Common myeloid progenitor, CD34-positive (primary cell): ENCODE measurements around the gene CAMTA1.

Experiments used
- CTCF ChIA-PET: fragments of 350-600 bp; sonication (Branson Sonifier 250); formaldehyde crosslinking; loops from one replicate; lab custom pipeline; 2021; ENCODE audit warnings: antibody characterized with exemption; lab: Charles Lee
- POLR2A ChIA-PET: fragments of 350-600 bp; sonication (Branson Sonifier 250); formaldehyde crosslinking; loops from one replicate; lab custom pipeline; 2021; ENCODE audit warnings: antibody characterized with exemption; lab: Charles Lee
- DNase-seq, 3 donors: peaks; one replicate each; pipeline versions ENCODE4 v3.0.0 to v3.0.0-alpha.2; 2013
- H3K27ac ChIP-seq, 2 experiments: 1 replicate in 1 of 2; 2 replicates in 1 of 2; pipeline ENCODE4 v1.7.0; 2013; ENCODE audit warnings: inconsistent platforms in 2 of 2, low read length in 2 of 2, mild to moderate bottlenecking in 2 of 2, low read depth in 1 of 2, moderate library complexity in 1 of 2; ENCODE audit not compliant: severe bottlenecking in 2 of 2, insufficient read depth in 1 of 2, poor library complexity in 1 of 2
- H3K27me3 ChIP-seq, 5 experiments: replicated peaks in 2 of 5; 1 replicate in 3 of 5; 2 replicates in 2 of 5; pipeline versions ENCODE4 v1.6.1 to v1.7.0; 2013; ENCODE audit warnings: low read length in 4 of 5, mild to moderate bottlenecking in 2 of 5, moderate library complexity in 2 of 5, inconsistent platforms in 1 of 5; ENCODE audit not compliant: insufficient read depth in 5 of 5, control insufficient read depth in 4 of 5
- H3K36me3 ChIP-seq, 4 experiments: 1 replicate in 2 of 4; 2 replicates in 2 of 4; pipeline versions ENCODE4 v1.6.1 to v1.7.0; 2013; ENCODE audit warnings: low read length in 3 of 4, control low read depth in 1 of 4, mild to moderate bottlenecking in 1 of 4; ENCODE audit not compliant: control insufficient read depth in 4 of 4, insufficient read depth in 4 of 4
- H3K4me1 ChIP-seq, 4 experiments: 1 replicate in 3 of 4; 2 replicates in 1 of 4; pipeline versions ENCODE4 v1.6.1 to v1.7.1; 2013; ENCODE audit warnings: low read length in 3 of 4, mild to moderate bottlenecking in 3 of 4, control low read depth in 1 of 4, inconsistent platforms in 1 of 4, moderate library complexity in 1 of 4; ENCODE audit not compliant: control insufficient read depth in 4 of 4, insufficient read depth in 4 of 4; ENCODE audit errors: control extremely low read depth in 1 of 4
- H3K4me3 ChIP-seq, 7 experiments: 1 replicate in 4 of 7; 2 replicates in 3 of 7; pipeline versions ENCODE4 v1.5.1 to v1.7.0; 2013; ENCODE audit warnings: mild to moderate bottlenecking in 7 of 7, low read length in 6 of 7, moderate library complexity in 6 of 7, inconsistent platforms in 2 of 7, low read depth in 2 of 7, control low read depth in 1 of 7; ENCODE audit not compliant: insufficient read depth in 4 of 7, control insufficient read depth in 1 of 7; ENCODE audit errors: extremely low read depth in 1 of 7
- H3K9me3 ChIP-seq, 5 experiments: 1 replicate in 4 of 5; 2 replicates in 1 of 5; pipeline versions ENCODE4 v1.6.1 to v1.7.1; 2013; ENCODE audit warnings: low read length in 4 of 5, mild to moderate bottlenecking in 2 of 5, inconsistent platforms in 1 of 5, low read depth in 1 of 5, moderate library complexity in 1 of 5; ENCODE audit not compliant: control insufficient read depth in 4 of 5, insufficient read depth in 2 of 5; ENCODE audit errors: control extremely low read depth in 1 of 5
- WGBS: methylation state at CpG from one replicate; pipeline ENCODE4 v1.1.5; 2013; ENCODE audit not compliant: insufficient coverage; 5-methylcytosine and 5-hydroxymethylcytosine counted together

CAMTA1 gene

DNA sequence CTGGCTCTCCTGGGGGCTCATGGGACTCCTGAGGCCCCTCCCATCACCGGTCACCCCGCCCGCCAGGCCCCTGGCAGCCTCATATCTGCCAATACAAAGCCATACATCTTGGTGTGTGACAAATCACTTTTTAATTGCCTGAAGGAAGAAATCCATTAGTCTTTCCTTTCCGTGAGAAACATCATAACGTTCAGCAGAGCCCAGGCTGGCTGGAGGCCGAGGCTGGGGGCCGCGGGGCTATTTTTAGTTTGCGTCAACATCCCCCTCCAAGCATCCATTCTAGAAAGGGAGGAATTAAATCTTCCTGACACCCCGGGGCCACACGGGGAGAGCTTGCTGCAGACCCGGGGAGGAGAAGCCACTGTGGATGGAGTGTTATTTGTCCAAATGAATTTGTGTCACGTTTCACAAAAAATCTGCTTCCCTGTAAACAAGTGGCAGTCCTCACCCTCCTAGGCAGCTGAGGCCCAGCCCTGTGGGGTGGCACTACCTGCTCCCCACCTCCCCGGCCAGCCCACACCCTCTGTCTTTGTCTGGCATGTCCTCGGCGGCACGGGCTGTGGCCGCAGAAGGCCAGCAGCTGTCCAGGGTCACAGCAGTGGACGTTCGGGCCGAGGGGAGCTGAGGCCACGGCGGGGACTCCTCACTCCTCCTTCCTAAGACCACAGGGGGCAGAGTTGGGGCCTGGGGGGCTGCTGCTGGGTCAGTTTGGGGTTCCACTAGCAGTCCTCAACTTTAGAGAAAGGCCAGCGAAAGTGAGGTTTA is 749.0 kb downstream of the CAMTA1 start:
- H3K27ac ChIP-seq: no peak overlapping the region
- no peak for DNase-seq
- ChIA-PET POLR2A (no interaction called here), CTCF (no interaction called here)
- WGBS: 37% methylated on average over 4 of the region's 24 CpGs
- H3K36me3 ChIP-seq: no peaks in the 10 kb centered on the region
- H3K4me1 ChIP-seq: peaks cover 0 to 30% (median 16%) of the 10 kb centered on the region in 4 experiments
- H3K4me3 ChIP-seq: no peak overlapping the region
- no peaks in the 10 kb centered on the region for H3K27me3 ChIP-seq
- H3K9me3 ChIP-seq: no peaks in the 10 kb centered on the region

GRCh38 chr1:7535016-7535415 is 749.8 kb downstream of the CAMTA1 start:
- no peak for DNase-seq
- Histone ChIP-seq H3K27ac (no peak overlapping the region), H3K4me3 (no peak overlapping the region), H3K9me3 (no peaks in the 10 kb centered on the region), H3K4me1 (peaks cover 0 to 30% (median 16%) of the 10 kb centered on the region in 4 experiments), H3K36me3 (no peaks in the 10 kb centered on the region), H3K27me3 (no peaks in the 10 kb centered on the region)
- WGBS: 74% methylated on average over 10 of the region's 11 CpGs
- ChIA-PET CTCF (no interaction called here), POLR2A (no interaction called here)

DNA sequence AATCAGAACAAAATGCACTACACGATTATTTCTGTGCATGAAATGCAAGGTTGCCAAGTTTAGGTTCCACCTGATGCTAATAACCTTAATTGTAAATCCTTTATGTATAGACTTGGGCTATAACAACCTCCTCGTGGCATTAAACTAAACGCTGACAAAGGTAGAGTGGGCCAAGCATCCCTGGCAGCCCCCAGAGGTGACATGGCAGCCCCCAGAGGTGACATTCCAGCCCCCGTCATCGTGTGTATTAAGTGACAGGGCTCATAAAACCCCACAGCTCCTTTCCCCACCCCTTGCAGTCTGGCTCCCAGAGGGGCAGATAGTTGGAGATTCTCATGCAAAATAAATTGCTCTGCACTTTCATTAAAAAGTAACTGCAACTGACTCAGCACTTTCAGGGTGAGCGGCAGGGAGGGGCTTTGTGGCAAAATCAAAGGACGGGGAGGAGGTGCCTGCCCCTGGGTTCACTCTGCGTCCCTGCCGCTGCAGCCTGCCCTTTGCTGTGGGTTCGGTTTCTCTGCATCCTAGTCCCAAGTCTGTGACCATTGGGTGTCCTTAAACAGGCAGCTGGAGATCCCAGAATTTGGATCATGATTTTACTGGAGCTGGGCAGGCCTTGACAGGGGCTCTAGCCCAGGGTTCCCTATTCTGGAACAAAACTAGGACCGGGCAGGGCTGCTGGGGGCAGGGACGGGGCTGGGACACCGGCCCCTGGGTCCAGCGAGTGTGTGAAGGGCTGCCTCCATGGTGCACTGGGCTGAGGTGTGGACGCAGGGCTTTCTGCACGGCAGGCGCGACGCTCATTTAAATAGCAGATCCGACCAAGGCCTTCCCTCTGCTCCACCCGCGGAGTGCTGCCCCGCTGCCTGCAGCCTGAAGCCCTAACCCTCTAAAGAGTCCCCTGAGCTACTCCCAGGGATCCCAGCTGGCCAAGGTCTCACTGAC is 751.0 kb downstream of the CAMTA1 start:
- Histone ChIP-seq H3K4me3 (no peak overlapping the region), H3K36me3 (no peaks in the 10 kb centered on the region), H3K27ac (no peak overlapping the region), H3K9me3 (no peaks in the 10 kb centered on the region), H3K4me1 (peaks cover 0 to 30% (median 16%) of the 10 kb centered on the region in 4 experiments), H3K27me3 (no peaks in the 10 kb centered on the region)
- 68% methylated on average over 19 of the region's 23 CpGs for WGBS
- POLR2A ChIA-PET: no interaction called here
- CTCF ChIA-PET: interaction anchor here (1.1 kb wide), 1 partner anchor 10 kb away, joined by 4 read pairs; no protein-coding TSS in a partner anchor
- peak; percentile 39 to 77 (median 73) for DNase-seq

GRCh38 chr1:7536891-7537591 is 751.8 kb downstream of the CAMTA1 start:
- H3K36me3 ChIP-seq: no peaks in the 10 kb centered on the region
- WGBS: 92% methylated on average over 9 of the region's 20 CpGs
- DNase-seq: no peak
- peaks cover 0 to 2% (median 0%) of the 10 kb centered on the region in 5 experiments for H3K27me3 ChIP-seq
- peaks cover 0 to 30% (median 16%) of the 10 kb centered on the region in 4 experiments for H3K4me1 ChIP-seq
- CTCF ChIA-PET: interaction anchor here (1.5 to 2.3 kb wide), 2 partner anchors 9 to 83 kb away, joined by 3 to 7 read pairs; no protein-coding TSS in a partner anchor
- no peak overlapping the region for H3K27ac ChIP-seq
- H3K9me3 ChIP-seq: no peaks in the 10 kb centered on the region
- H3K4me3 ChIP-seq: no peak overlapping the region
- POLR2A ChIA-PET: no interaction called here

- no peak overlapping the region for H3K27ac ChIP-seq
- 95% methylated on average over 3 of the region's 6 CpGs for WGBS
- H3K27me3 ChIP-seq: peaks cover 0 to 2% (median 0%) of the 10 kb centered on the region in 5 experiments
- ChIA-PET POLR2A (no interaction called here), CTCF (interaction anchor here (0.9 to 2.3 kb wide), 3 partner anchors 10 to 84 kb away, joined by 3 to 7 read pairs (median 3); no protein-coding TSS in a partner anchor)
- H3K9me3 ChIP-seq: no peaks in the 10 kb centered on the region
- DNase-seq: no peak
- H3K4me1 ChIP-seq: peaks cover 0 to 30% (median 16%) of the 10 kb centered on the region in 4 experiments
- H3K4me3 ChIP-seq: no peak overlapping the region
- H3K36me3 ChIP-seq: no peaks in the 10 kb centered on the region
These were observed 752.8 kb downstream of the CAMTA1 start for GRCh38 chr1:7538033-7538432.

GRCh38 chr1:7538849-7539768 is 753.9 kb downstream of the CAMTA1 start:
- DNase-seq: peak in 1 of 3 donors; percentile 31
- Histone ChIP-seq H3K4me3 (no peak overlapping the region), H3K27ac (no peak overlapping the region), H3K4me1 (peaks cover 0 to 26% (median 14%) of the 10 kb centered on the region in 4 experiments), H3K27me3 (peaks cover 0 to 2% (median 0%) of the 10 kb centered on the region in 5 experiments), H3K9me3 (no peaks in the 10 kb centered on the region), H3K36me3 (no peaks in the 10 kb centered on the region)
- CTCF ChIA-PET: interaction anchor here (0.9 to 2.3 kb wide), 2 partner anchors 11 to 17 kb away, joined by 3 to 7 read pairs; no protein-coding TSS in a partner anchor
- 78% methylated on average over 8 of the region's 10 CpGs for WGBS
- POLR2A ChIA-PET: no interaction called here
